ENCODE results near the gene ANXA3. TPM values are rescaled to one million over a fixed set of nuclear protein-coding genes. Genes with fewer than 3 reads are reported as not detected.

The ANXA3 gene
- total RNA-seq, 1 donor from 2014 or later = 1.9 TPM

DNA sequence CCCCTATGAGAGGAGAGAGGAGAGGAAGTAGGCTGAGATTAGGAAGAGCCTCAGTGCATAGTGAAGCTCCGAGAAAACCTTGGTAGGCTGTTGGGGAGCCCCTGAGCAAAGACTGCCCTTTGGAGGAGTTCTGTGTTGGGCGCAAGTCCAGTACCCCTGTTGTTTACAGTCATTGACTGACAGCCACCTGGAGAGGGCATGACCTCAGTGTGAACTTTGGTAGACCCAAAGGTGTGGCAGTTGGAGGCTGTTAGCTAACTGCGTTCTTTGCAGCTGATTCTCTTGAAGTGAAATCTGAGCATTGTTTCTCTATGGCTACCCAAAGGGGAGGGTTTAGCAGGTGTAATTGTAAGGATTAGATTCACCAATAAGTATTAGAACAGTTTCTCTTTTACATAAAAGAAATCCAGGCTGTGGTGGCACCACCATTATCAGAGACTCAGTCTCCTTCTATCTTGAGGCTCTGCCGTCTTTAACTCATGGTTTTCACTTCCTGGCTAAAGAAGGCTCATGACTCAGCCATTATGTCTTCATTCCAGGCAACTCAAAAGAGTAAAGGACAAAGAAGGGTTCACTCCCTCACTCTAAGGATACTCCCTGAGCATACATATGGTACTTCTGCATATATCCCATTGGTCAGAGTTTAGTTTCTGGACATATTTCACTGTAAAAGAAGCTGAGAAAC lies 33.4 kb downstream of the ANXA3 start:
- H3K36me3 ChIP-seq = no peaks in the 10 kb centered on the region
- no peak overlapping the region for H3K4me3 ChIP-seq
- H3K9me3 ChIP-seq (ENCODE audit: low read depth) = no peaks in the 10 kb centered on the region
- H3K4me1 ChIP-seq = no peaks in the 10 kb centered on the region
- TF ChIP-seq EZH2phosphoT487 (IDR thresholded peaks at IDR 0.05) (no peak), EZH2 (IDR thresholded peaks at IDR 0.05) (no peak)
- TF ChIP-seq, protein P1, sequence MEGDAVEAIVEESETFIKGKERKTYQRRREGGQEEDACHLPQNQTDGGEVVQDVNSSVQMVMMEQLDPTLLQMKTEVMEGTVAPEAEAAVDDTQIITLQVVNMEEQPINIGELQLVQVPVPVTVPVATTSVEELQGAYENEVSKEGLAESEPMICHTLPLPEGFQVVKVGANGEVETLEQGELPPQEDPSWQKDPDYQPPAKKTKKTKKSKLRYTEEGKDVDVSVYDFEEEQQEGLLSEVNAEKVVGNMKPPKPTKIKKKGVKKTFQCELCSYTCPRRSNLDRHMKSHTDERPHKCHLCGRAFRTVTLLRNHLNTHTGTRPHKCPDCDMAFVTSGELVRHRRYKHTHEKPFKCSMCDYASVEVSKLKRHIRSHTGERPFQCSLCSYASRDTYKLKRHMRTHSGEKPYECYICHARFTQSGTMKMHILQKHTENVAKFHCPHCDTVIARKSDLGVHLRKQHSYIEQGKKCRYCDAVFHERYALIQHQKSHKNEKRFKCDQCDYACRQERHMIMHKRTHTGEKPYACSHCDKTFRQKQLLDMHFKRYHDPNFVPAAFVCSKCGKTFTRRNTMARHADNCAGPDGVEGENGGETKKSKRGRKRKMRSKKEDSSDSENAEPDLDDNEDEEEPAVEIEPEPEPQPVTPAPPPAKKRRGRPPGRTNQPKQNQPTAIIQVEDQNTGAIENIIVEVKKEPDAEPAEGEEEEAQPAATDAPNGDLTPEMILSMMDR (IDR thresholded peaks at IDR 0.05) = no peak
- no peak overlapping the region for H3K27ac ChIP-seq
- H3K9me3 Mint-ChIP-seq = no peaks in the 10 kb centered on the region
- H4K20me1 ChIP-seq (ENCODE audit: low read depth) = no peaks in the 10 kb centered on the region
- no peak overlapping the region for H3K9ac ChIP-seq
- no peaks in the 10 kb centered on the region for H3F3A ChIP-seq (ENCODE audit: low read depth)
- no peak overlapping the region for H3K4me2 ChIP-seq
- DNase-seq (ENCODE audit: low spot score) = no peak
- no peaks in the 10 kb centered on the region for H3K27me3 ChIP-seq
- H2AFZ ChIP-seq (replicated peaks) = no peak overlapping the region
- H3K79me2 ChIP-seq (ENCODE audit: low read depth) = no peaks in the 10 kb centered on the region
- no peak overlapping the region for H3K4me3 Mint-ChIP-seq
- no peaks in the 10 kb centered on the region for H3K36me3 Mint-ChIP-seq
- no peak overlapping the region for H3K27ac Mint-ChIP-seq
- peaks cover 3% of the 10 kb centered on the region for H3K27me3 Mint-ChIP-seq (ENCODE audit: insufficient read depth, low read depth)
- H3K4me1 Mint-ChIP-seq = peaks cover 16% of the 10 kb centered on the region

DNA sequence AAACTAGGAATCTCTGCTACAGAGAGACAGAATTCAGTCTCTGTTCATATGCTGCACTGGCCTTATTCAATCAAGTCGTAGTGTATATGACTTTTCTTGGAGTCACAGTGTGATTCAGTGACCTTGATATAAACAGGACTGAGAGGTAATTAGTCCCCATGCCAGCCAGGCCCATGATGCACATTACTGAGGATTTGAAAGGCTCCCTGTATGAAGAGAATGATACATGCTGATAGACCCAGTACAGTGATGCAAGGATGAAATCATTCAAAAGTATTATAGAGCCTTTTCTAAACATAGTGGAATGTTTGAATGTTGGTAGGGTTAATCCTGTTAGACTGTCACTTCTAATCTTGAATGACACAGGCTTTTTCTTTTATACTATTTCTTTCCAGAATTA lies 34.1 kb downstream of the ANXA3 start:
- H3K27ac ChIP-seq = no peak overlapping the region
- no peaks in the 10 kb centered on the region for H3K27me3 ChIP-seq
- no peak overlapping the region for H3K9ac ChIP-seq
- Mint-ChIP-seq H3K9me3 (no peaks in the 10 kb centered on the region), H3K27ac (no peak overlapping the region), H3K27me3 (ENCODE audit: insufficient read depth, low read depth) (peaks cover 3% of the 10 kb centered on the region), H3K4me1 (peaks cover 16% of the 10 kb centered on the region), H3K4me3 (no peak overlapping the region), H3K36me3 (no peaks in the 10 kb centered on the region)
- no peaks in the 10 kb centered on the region for H3K4me1 ChIP-seq
- TF ChIP-seq, protein P1 (IDR thresholded peaks at IDR 0.05) = no peak
- TF ChIP-seq EZH2phosphoT487 (IDR thresholded peaks at IDR 0.05) = no peak
- no peaks in the 10 kb centered on the region for H3F3A ChIP-seq (ENCODE audit: low read depth)
- H3K9me3 ChIP-seq (ENCODE audit: low read depth) = no peaks in the 10 kb centered on the region
- no peaks in the 10 kb centered on the region for H3K79me2 ChIP-seq (ENCODE audit: low read depth)
- no peaks in the 10 kb centered on the region for H3K36me3 ChIP-seq
- H3K4me3 ChIP-seq = no peak overlapping the region
- no peak overlapping the region for H3K4me2 ChIP-seq
- no peak for DNase-seq (ENCODE audit: low spot score)
- no peaks in the 10 kb centered on the region for H4K20me1 ChIP-seq (ENCODE audit: low read depth)
- no peak overlapping the region for H2AFZ ChIP-seq (replicated peaks)

DNA sequence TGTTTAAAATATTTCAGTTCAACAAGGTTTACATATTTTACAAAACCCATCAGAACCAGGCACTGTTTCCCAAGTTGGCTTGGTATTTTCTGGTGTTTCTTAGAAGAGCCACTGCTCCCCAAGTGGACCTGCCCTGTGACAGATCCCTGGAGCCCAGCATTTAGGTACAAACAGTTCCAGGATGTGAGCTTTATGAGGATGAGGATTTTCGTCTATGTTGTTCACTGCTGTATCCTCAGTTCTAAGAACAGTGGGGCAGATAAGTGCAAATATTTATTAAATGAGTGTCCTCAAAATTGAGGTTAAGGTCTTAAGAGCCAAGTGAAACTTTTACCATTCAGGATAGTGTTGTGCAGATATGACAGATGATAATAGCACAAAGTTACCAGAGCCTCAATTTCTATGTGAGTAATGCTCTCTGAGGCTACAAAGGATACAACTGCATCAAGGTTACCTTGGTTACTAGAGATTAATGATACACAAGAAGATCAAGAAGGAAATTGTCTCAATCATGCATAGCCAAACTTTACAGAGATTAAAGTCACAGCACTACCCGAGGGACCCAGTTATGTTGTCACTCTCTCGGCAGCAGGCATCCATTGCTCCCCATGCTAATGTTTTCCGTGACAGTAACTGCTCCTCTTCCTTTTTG lies 37.5 kb downstream of the ANXA3 start:
- Histone ChIP-seq H3K4me1 (no peaks in the 10 kb centered on the region), H3K4me3 (no peak overlapping the region), H3K36me3 (no peaks in the 10 kb centered on the region), H3K9me3 (ENCODE audit: low read depth) (no peaks in the 10 kb centered on the region), H3K9ac (no peak overlapping the region), H4K20me1 (ENCODE audit: low read depth) (no peaks in the 10 kb centered on the region), H3K27me3 (no peaks in the 10 kb centered on the region), H3K27ac (no peak overlapping the region), H2AFZ (replicated peaks) (no peak overlapping the region), H3F3A (ENCODE audit: low read depth) (no peaks in the 10 kb centered on the region), H3K4me2 (no peak overlapping the region), H3K79me2 (ENCODE audit: low read depth) (no peaks in the 10 kb centered on the region)
- H3K4me3 Mint-ChIP-seq = no peak overlapping the region
- peaks cover 3% of the 10 kb centered on the region for H3K27me3 Mint-ChIP-seq (ENCODE audit: insufficient read depth, low read depth)
- TF ChIP-seq EZH2phosphoT487 (IDR thresholded peaks at IDR 0.05) = no peak
- no peak for TF ChIP-seq EZH2 (IDR thresholded peaks at IDR 0.05)
- TF ChIP-seq, protein P1 (IDR thresholded peaks at IDR 0.05) = no peak
- no peak overlapping the region for H3K27ac Mint-ChIP-seq
- peaks cover 2% of the 10 kb centered on the region for H3K36me3 Mint-ChIP-seq
- no peak for DNase-seq (ENCODE audit: low spot score)
- H3K4me1 Mint-ChIP-seq = peaks cover 16% of the 10 kb centered on the region
- peaks cover 2% of the 10 kb centered on the region for H3K9me3 Mint-ChIP-seq
